GM21723 (cell line): ENCODE data around the gene NXPE2.
"Not testable (repeated sequence)": the region's sequence is repeated elsewhere in the genome, so short reads cannot be mapped to it uniquely, and the experiment has no call there.

ENCODE experiments used
- ATAC-seq: cut with Tn5 transposase; IDR thresholded peaks from one replicate; pipeline ENCODE4 v1.9.1; 2021; ENCODE audit warnings: mild to moderate bottlenecking, moderate library complexity; ENCODE audit not compliant: unreplicated experiment

Gene NXPE2

DNA sequence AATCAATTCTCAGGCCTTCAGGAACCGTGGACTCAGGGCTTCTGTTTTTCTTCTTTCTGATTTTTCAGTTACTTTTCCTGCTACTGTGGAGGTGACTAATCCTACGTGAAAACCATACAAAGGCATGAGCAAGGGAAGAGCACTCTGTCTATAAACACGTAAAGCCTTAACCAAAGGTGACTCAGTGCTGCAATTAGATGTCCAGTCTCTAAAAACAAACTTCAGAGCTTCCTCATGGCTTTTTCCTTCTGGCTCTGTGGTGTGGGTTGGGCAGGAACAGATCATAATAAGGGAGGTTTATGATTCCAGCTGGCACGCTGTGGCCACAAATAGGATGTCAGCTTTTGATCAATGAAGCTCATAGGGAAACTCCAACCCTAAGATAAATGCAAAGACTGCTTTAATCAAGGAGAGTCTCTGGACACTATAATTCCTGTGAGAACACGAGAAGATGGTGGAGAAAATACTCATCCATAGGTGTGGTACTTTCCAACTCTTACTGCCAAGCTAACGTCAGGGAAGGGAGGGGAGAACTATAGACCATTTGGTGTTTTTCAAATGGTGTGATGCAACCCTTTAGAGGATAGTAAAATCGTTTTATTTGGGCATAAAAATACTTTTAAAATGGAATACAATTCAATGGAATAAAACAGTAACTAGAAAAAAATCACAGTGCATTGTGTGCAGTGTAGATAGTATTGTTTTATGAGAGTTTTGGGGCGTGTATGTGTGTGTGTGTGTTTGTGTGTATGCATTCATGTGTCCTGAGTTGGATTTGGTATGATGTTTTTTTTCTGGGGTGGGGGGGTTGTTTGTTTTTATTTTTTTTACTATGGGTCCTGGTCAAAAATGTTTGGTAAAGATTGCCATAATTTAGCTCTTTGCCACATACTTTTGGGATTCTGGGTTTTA lies at the start of gene NXPE2:
NXPE2 (plus strand) TSS at position 403 of the 912 bp plus-strand sequence; CDS start at position 452, 49 bp downstream.
- ATAC-seq, result no peak

- not testable (repeated sequence) for ATAC-seq
These were observed 46.8 kb upstream of the NXPE2 start for GRCh38 chr11:114631445-114631965.

DNA sequence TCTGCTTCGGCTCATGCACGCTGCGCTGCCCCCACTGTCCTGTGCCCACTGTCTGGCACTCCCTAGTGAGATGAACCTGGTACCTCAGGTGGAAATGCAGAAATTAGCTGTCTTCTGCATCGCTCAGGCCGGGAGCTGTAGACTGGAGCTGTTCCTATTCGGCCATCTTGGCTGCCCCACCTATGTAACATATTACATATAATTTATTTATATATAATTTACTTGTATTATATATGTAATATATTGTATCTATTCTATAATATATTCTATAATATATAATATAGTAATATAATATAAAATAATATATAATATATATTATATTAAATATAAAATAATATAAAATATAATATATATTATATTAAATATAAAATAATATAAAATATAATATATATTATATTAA lies 38.9 kb upstream of the NXPE2 start:
- not testable (repeated sequence) for ATAC-seq

- no peak for ATAC-seq
These were observed 27.7 kb upstream of the NXPE2 start for GRCh38 chr11:114650661-114651060.

- no peak for ATAC-seq
These were observed 27.1 kb upstream of the NXPE2 start for GRCh38 chr11:114651145-114651718.

GRCh38 chr11:114653148-114653547 lies 25.2 kb upstream of the NXPE2 start:
- no peak for ATAC-seq

DNA sequence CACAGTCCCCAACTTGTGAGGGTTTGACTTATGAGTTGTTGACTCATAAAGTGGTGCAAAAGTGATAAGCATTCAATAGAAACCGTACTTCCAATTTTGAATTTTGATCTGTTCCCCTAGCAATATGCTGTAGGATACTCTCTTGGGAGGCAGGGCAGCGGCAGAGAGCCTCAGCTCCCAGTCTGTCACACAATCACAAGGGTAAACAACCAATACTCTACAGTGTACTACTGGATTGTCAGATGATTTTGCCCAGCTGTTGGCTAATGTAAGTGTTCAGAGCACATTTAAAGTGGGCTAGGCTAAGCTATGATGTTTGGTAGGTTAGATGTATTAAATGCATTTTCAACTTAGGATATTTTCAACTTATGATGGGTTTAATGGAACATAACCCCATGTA lies 13.7 kb upstream of the NXPE2 start:
- no peak for ATAC-seq

- no peak for ATAC-seq
These were observed 11.6 kb upstream of the NXPE2 start for GRCh38 chr11:114666760-114667159.

GRCh38 chr11:114668109-114668508 lies 10.2 kb upstream of the NXPE2 start:
- ATAC-seq, result no peak

DNA sequence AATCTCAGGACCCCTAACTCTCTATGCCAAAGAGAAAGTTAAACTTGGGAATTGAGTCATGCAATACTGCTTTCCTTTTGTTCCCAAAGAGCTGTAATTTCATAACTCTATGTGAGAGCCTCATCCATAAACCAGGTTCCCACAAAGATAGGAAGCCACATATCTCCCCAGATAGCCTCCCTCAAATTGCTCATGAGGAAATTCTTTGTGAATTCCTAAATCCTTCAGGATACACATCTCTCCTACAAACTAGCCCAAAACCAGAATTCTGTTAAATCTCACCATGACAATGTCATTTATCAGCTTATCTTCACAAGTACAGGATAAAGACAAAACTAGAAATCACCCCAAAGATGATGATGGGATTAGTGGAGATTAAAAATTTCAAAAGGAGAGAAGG lies 4.7 kb upstream of the NXPE2 start:
- no peak for ATAC-seq

DNA sequence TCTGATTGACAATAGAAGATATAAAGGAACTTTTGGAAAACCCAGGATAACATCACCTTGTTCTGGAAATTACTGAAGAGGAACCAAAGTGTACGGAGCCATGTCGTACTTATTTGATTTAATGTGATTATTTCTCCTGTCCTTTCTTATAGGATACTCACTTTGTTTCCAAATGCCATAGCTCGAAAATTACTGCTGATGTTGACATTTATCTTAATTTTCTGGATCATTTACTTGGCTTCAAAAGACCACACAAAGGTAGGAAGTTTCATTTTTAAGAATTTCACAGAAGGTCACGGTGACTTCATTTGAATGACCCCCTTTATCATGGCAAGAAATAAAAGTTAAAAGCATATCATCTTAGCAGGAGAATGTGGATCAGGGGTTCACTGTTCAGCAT lies 1.2 kb downstream of the NXPE2 start:
- no peak for ATAC-seq

- no peak for ATAC-seq
These were observed 4.7 kb downstream of the NXPE2 start for GRCh38 chr11:114683007-114683406.

DNA sequence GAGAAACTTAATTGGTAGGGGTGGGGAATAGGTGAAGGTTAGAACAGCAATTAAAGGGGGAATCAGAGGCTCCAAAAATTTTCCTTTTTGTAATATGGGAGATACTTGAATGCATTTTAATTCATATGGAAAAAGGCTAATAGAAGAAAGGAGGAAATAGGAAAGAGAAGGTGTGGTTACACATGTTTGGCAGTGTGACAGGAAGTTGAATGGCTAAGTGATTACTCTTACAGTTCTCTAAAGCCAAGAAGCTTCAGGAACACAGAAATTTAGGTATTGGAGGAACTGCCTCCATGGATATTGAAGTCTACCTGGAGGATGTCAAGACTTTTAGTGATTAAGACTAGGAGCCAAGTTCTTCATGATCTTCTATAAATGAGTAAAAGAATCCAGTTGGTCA lies 6.3 kb downstream of the NXPE2 start:
- ATAC-seq, result no peak

DNA sequence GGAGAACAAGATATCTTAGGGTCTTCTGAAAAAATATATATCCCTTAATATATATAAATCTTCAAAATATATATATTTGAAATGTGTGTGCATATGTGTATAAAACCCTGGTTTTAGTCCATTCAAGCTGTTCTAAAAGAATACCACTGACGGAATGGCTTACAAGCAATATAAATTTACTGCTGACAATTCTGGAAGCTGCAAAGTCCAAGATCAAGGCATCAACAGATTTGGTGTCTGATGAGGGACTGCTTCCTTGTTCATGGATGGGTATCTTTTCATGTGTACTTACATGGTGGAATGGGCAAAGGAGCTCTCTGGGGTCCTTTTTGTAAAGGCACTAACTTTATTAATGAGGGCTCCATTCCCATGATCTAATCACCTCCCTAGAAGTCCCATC lies 6.8 kb downstream of the NXPE2 start:
- ATAC-seq, result no peak

GRCh38 chr11:114705280-114706024 lies 27.1 kb downstream of the NXPE2 start:
- no peak for ATAC-seq

DNA sequence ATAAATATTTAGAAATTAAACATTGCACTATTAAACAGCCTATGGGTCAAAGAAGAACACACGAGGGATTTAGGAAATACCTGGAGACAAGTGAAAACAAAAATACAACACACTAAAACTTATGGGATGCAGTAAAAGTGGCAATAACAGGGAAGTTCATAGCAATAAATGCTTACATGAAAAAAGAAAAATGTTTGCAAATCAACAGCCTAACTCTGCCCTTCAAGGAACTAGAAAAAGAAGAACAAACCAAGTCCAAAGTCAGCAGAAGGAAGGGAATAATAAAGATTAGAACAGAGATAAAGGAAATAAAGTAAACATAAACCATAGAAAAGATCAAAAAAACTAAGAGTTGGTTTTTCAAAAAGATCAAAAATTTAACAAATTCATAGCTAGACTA lies 31.6 kb downstream of the NXPE2 start:
- no peak for ATAC-seq

- no peak for ATAC-seq
These were observed 35.4 kb downstream of the NXPE2 start for GRCh38 chr11:114713756-114714155.

- no peak for ATAC-seq
These were observed 41.2 kb downstream of the NXPE2 start for GRCh38 chr11:114719562-114719961.

DNA sequence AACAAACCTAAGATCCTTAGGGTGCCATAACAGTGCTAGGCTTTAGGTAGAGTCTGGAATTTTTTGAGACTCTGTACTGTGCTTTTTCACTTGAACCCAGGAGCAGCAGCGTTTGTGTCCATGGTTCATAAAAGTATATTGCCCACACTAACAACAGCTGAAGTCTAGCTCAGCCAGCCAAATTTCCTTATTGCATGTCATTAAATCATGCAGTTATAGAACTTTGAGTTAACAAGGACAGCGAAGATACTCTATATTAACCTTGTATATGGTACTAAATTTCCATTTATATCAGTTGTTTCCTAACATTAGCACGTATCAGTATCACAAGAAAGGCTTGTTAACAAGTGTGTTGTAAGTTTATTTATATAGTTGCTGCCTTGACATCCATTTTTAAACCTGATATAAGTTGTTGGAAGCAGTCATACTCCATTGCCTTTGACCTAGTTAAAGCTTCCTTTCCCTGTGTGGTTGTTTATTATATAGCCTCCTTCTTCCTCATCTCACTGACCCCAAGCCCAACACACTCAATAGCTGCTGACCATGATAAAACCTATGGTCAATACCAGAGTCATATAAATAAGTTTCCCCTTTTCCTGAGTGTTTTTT lies 46.7 kb downstream of the NXPE2 start:
- ATAC-seq, result no peak

GRCh38 chr11:114725623-114726022 lies 47.3 kb downstream of the NXPE2 start:
- ATAC-seq, result no peak

GRCh38 chr11:114736806-114737205 lies 58.5 kb downstream of the NXPE2 start:
- no peak for ATAC-seq
